ENCODE measurements around the gene VPS13A. TPM values are rescaled to one million over a fixed set of nuclear protein-coding genes. Genes with fewer than 3 reads are reported as not detected.

VPS13A gene
- total and polyA plus RNA-seq, 9 of the 15 experiments (the other 6 are each of a cell fraction or from before 2014, with no cell fraction given) = 5.6 to 29.9 (median 14.7) TPM

GRCh38 chr9:77158772-77159513 lies 18.4 kb upstream of the VPS13A start:
- Histone ChIP-seq H3K36me3 (ENCODE audit: control insufficient read depth, insufficient read depth, low read length) (no peaks in the 10 kb centered on the region), H3K9ac (ENCODE audit: insufficient read depth in 1 of 2, low read depth in 2 of 2, low read length in 2 of 2) (no peak overlapping the region), H3K9me1 (ENCODE audit: control insufficient read depth, insufficient read depth, low read length) (no peaks in the 10 kb centered on the region), H3K79me2 (ENCODE audit: control insufficient read depth, insufficient read depth, low read length) (no peaks in the 10 kb centered on the region), H3K9me3 (replicated peaks; ENCODE audit: control insufficient read depth, insufficient read depth, low read depth, low read length) (no peaks in the 10 kb centered on the region), H3K4me1 (replicated peaks in 1 of 2; ENCODE audit: control insufficient read depth in 2 of 2, insufficient read depth in 2 of 2, low read length in 2 of 2) (no peaks in the 10 kb centered on the region; a peak in 1 of 5 replicates), H4K20me1 (replicated peaks; ENCODE audit: control insufficient read depth, insufficient read depth, low read length) (no peaks in the 10 kb centered on the region), H3K27me3 (ENCODE audit: control insufficient read depth in 2 of 2, insufficient read depth in 2 of 2, low read length in 2 of 2) (no peaks in the 10 kb centered on the region; a peak in 1 of 5 replicates), H2AFZ (ENCODE audit: low read depth, low read length) (no peak overlapping the region), H3K4me3 (no peak overlapping the region), H3K27ac (ENCODE audit: extremely low read depth, low read depth, low read length) (no peak overlapping the region), H3K4me2 (ENCODE audit: insufficient read depth, low read length) (no peak overlapping the region)
- ATAC-seq = no peak
- DNase-seq (ENCODE audit: extremely low read depth in 1 of 4, low spot score in 3 of 4) = no peak
- ChIA-PET CTCF (ENCODE audit: low intra/inter-chr PET ratio) (no interaction called here), POLR2A (no interaction called here)
- TF ChIP-seq BRF1 (IDR thresholded peaks at IDR 0.05; ENCODE audit: borderline replicate concordance, extremely low read depth, insufficient read length) (no peak), ZNF24 (IDR thresholded peaks at IDR 0.05) (no peak), TARDBP (IDR thresholded peaks at IDR 0.05) (no peak), L3MBTL2 (IDR thresholded peaks at IDR 0.05) (no peak), MED1 (CRISPR knock-in tag; IDR thresholded peaks at IDR 0.05; ENCODE audit: borderline replicate concordance) (no peak), TSC22D4 (tag; IDR thresholded peaks at IDR 0.05) (no peak), ZBTB2 (IDR thresholded peaks at IDR 0.05) (no peak), SIN3B (IDR thresholded peaks at IDR 0.05; ENCODE audit: low read depth) (no peak), ZNF197 (CRISPR knock-in tag; IDR thresholded peaks at IDR 0.05; ENCODE audit: low read depth) (no peak), ZBTB11 (CRISPR knock-in tag; IDR thresholded peaks at IDR 0.05) (no peak), ZNF639 (CRISPR knock-in tag; conservative IDR thresholded peaks at IDR 0.05 in 1 of 2, IDR thresholded peaks at IDR 0.05 in 1 of 2) (no peak), NFXL1 (CRISPR knock-in tag; IDR thresholded peaks at IDR 0.05) (no peak), CEBPB (tag; IDR thresholded peaks at IDR 0.05) (no peak), XRCC4 (IDR thresholded peaks at IDR 0.05; ENCODE audit: extremely low read depth, insufficient read depth, insufficient read length) (no peak)
- no TSS peak for BruUV-seq (replicated peaks)
- intact Hi-C loops (cut with micrococcal nuclease) (no loop called here), in situ Hi-C loops (cut with MboI) (no loop called here)
- FAIRE-seq = no peak
- 2% methylated on average over 6 of the region's 6 CpGs for WGBS (ENCODE audit: insufficient coverage, low coverage, missing lambda C conversion rate)

Data from K562 (cell line).